ENCODE results near the gene AHNAK2.

GRCh38 chr14:104979758-104980610, 1.8 kb upstream of the AHNAK2 start:
- TF ChIP-seq CTCF (IDR thresholded peaks at IDR 0.05), result no peak
- TF ChIP-seq POLR2A (IDR thresholded peaks at IDR 0.05), result no peak
- no peak for TF ChIP-seq EP300 (IDR thresholded peaks at IDR 0.05)

Data from ovary (tissue), 3 donors.